PFSK-1 (cell line): Measurements from ENCODE around the gene FKBP2.

Experiments used
- POLR2AphosphoS5 ChIP-seq: IDR thresholded peaks from 2 replicates; pipeline ENCODE4 v1.6.1; 2012; ENCODE audit warnings: low read depth, mild to moderate bottlenecking, control low read depth, low read length, moderate library complexity
- REST ChIP-seq, 2 experiments: IDR thresholded peaks; 2 replicates each; pipeline versions ENCODE4 v1.6.1 to v1.8.0; 2011 to 2012; ENCODE audit warnings: low read depth in 2 of 2, low read length in 2 of 2, control low read depth in 1 of 2, inconsistent platforms in 1 of 2, mild to moderate bottlenecking in 1 of 2, moderate library complexity in 1 of 2; ENCODE audit not compliant: insufficient read depth in 1 of 2
- TAF1 ChIP-seq: IDR thresholded peaks from 2 replicates; pipeline ENCODE4 v1.6.1; 2012; ENCODE audit warnings: low read length, control low read depth, borderline replicate concordance; ENCODE audit not compliant: insufficient read depth

- TF ChIP-seq TAF1 (no peak), POLR2AphosphoS5 (no peak), REST (IDR thresholded peaks at IDR 0.05; ENCODE audit: insufficient read depth in 1 of 2, low read depth in 2 of 2, low read length in 2 of 2) (no peak)
Observed at GRCh38 chr11:64244966-64245365, 4.1 kb downstream of the FKBP2 start.
